Liver (tissue), 9 donors: ENCODE data around the gene CCR9. TPM values are rescaled to one million over a fixed set of nuclear protein-coding genes. Genes with fewer than 3 reads are reported as not detected.

Source experiments
- DNase-seq: peaks from one replicate; pipeline ENCODE4 v3.0.0-alpha.2; 2017; ENCODE audit warnings: low spot score
- H3K27ac ChIP-seq, 2 donors: one replicate each; pipeline ENCODE4 v1.7.0; 2013; ENCODE audit warnings: inconsistent platforms in 2 of 2, low read length in 2 of 2, control low read depth in 1 of 2, low read depth in 1 of 2, mild to moderate bottlenecking in 1 of 2
- H3K27me3 ChIP-seq, 4 donors: one replicate each; pipeline versions ENCODE4 v1.6.1 to v1.7.0; 2013; ENCODE audit warnings: low read length in 3 of 4, inconsistent platforms in 1 of 4, mild to moderate bottlenecking in 1 of 4, moderate library complexity in 1 of 4; ENCODE audit not compliant: control insufficient read depth in 4 of 4, insufficient read depth in 4 of 4
- H3K36me3 ChIP-seq, 4 donors: one replicate each; pipeline versions ENCODE4 v1.6.1 to v1.7.0; 2013; ENCODE audit warnings: low read length in 3 of 4, mild to moderate bottlenecking in 3 of 4, low read depth in 1 of 4, moderate library complexity in 1 of 4; ENCODE audit not compliant: control insufficient read depth in 4 of 4, insufficient read depth in 3 of 4
- H3K4me1 ChIP-seq, 4 donors: one replicate each; pipeline versions ENCODE4 v1.6.1 to v1.7.0; 2013; ENCODE audit warnings: low read length in 3 of 4, mild to moderate bottlenecking in 3 of 4, moderate library complexity in 1 of 4; ENCODE audit not compliant: control insufficient read depth in 4 of 4, insufficient read depth in 4 of 4
- H3K4me3 ChIP-seq, 3 donors: one replicate each; pipeline versions ENCODE4 v1.6.1 to v1.7.0; 2013; ENCODE audit warnings: low read length in 3 of 3, control low read depth in 1 of 3, low read depth in 1 of 3, mild to moderate bottlenecking in 1 of 3
- H3K9ac ChIP-seq, 2 donors: one replicate each; pipeline ENCODE4 v1.7.0; 2013; ENCODE audit warnings: low read length in 2 of 2, mild to moderate bottlenecking in 2 of 2, moderate library complexity in 2 of 2, control low read depth in 1 of 2, low read depth in 1 of 2
- H3K9me3 ChIP-seq, 4 donors: one replicate each; pipeline versions ENCODE4 v1.6.1 to v1.7.0; 2013; ENCODE audit warnings: low read length in 3 of 4; ENCODE audit not compliant: control insufficient read depth in 4 of 4
- EGR1 ChIP-seq, 2 donors: IDR thresholded peaks; 2 replicates each; pipeline ENCODE4 v1.6.1; 2016 to 2018; ENCODE audit warnings: antibody characterized with exemption in 2 of 2, low read depth in 2 of 2
- FOXA1 ChIP-seq: IDR thresholded peaks from 2 replicates; pipeline ENCODE4 v1.6.1; 2016; ENCODE audit warnings: antibody characterized with exemption
- HNF4A ChIP-seq, 2 donors: conservative IDR thresholded peaks; 2 replicates each; pipeline ENCODE4 v1.6.1; 2016; ENCODE audit warnings: antibody characterized with exemption in 2 of 2, mild to moderate bottlenecking in 2 of 2
- HNF4G ChIP-seq: IDR thresholded peaks from 2 replicates; pipeline ENCODE4 v1.6.1; 2016; ENCODE audit warnings: antibody characterized with exemption
- JUND ChIP-seq, 2 donors: IDR thresholded peaks; 2 replicates each; pipeline ENCODE4 v1.6.1; 2016; ENCODE audit warnings: antibody characterized with exemption in 2 of 2
- NR2F2 ChIP-seq: IDR thresholded peaks from 2 replicates; pipeline ENCODE4 v1.6.1; 2016; ENCODE audit warnings: antibody characterized with exemption
- RAD21 ChIP-seq, 2 donors: IDR thresholded peaks; 2 replicates each; pipeline ENCODE4 v1.6.1; 2016; ENCODE audit warnings: antibody characterized with exemption in 2 of 2, mild to moderate bottlenecking in 2 of 2
- RXRA ChIP-seq, 2 donors: IDR thresholded peaks; 2 replicates each; pipeline ENCODE4 v1.6.1; 2017 to 2018; ENCODE audit warnings: antibody characterized with exemption in 2 of 2, mild to moderate bottlenecking in 1 of 2
- SP1 ChIP-seq: IDR thresholded peaks from 2 replicates; pipeline ENCODE4 v1.6.1; 2018; ENCODE audit warnings: antibody characterized with exemption, mild to moderate bottlenecking
- TAF1 ChIP-seq: conservative IDR thresholded peaks from 2 replicates; pipeline ENCODE4 v1.6.1; 2016; ENCODE audit warnings: antibody characterized with exemption, mild to moderate bottlenecking
- YY1 ChIP-seq: IDR thresholded peaks from 2 replicates; pipeline ENCODE4 v1.6.1; 2016; ENCODE audit warnings: antibody characterized with exemption, mild to moderate bottlenecking
- WGBS: extraction: QIAGEN DNeasy Blood & Tissue Kit; methylation state at CpG from one replicate; pipeline ENCODE4 v1.1.7; 2013; 5-methylcytosine and 5-hydroxymethylcytosine counted together
- polyA plus RNA-seq, 2 donors: library from polyadenylated mRNA; stranded (reverse) in 1 of 2; unstranded in 1 of 2; fragments of 200-250 nt in 1 of 2; fragments of >200 nt in 1 of 2; fragmentation: Nextera tagmentation in 1 of 2; extraction: Ambion mirVana in 1 of 2; gene quantifications; one replicate each; pipeline versions ENCODE4 v1.2.1 to v1.2.3, GENCODE V29; 2013 to 2015
- total RNA-seq, 2 donors: library from RNA; depleted of rRNA; stranded (reverse); fragments of >200 nt; gene quantifications; one replicate each; pipeline ENCODE4 v1.2.3, GENCODE V29; 2014
- TF ChIP-seq, protein P1 (sequence below): IDR thresholded peaks from 2 replicates; pipeline ENCODE4 v1.6.1; 2016; ENCODE audit warnings: antibody characterized with exemption
- TF ChIP-seq, protein P2 (sequence below): fragments of 150-350 bp; IDR thresholded peaks from 2 replicates; pipeline ENCODE4 v1.5.1; 2017; ENCODE audit warnings: improper control_type of control experiment, low read depth, low read length; ENCODE audit not compliant: missing input control
- TF ChIP-seq, protein P3 (sequence below): IDR thresholded peaks from 2 replicates; pipeline ENCODE4 v1.6.1; 2016; ENCODE audit warnings: antibody characterized with exemption
- TF ChIP-seq, protein P4 (sequence below): IDR thresholded peaks from 2 replicates; pipeline ENCODE4 v1.6.1; 2016; ENCODE audit warnings: antibody characterized with exemption
- TF ChIP-seq, protein P5 (sequence below): IDR thresholded peaks from 2 replicates; pipeline ENCODE4 v1.6.1; 2016; ENCODE audit warnings: antibody characterized with exemption, mild to moderate bottlenecking
- donor health status: healthy.
- donor health status: healthy.
- donor health status: healthy.
- donor health status: healthy.
- donor health status: healthy.

Gene CCR9
- total and polyA plus RNA-seq, 4 donors, result 0.28 TPM; not detected in 3

DNA sequence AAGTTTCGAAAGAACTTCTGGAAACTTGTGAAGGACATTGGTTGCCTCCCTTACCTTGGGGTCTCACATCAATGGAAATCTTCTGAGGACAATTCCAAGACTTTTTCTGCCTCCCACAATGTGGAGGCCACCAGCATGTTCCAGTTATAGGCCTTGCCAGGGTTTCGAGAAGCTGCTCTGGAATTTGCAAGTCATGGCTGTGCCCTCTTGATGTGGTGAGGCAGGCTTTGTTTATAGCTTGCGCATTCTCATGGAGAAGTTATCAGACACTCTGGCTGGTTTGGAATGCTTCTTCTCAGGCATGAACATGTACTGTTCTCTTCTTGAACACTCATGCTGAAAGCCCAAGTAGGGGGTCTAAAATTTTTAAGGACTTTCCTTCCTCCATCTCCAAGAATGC is 61.0 kb downstream of the CCR9 start:
- no peak for DNase-seq
- Histone ChIP-seq H3K4me1 (no peaks in the 10 kb centered on the region), H3K27me3 (no peaks in the 10 kb centered on the region), H3K36me3 (peaks cover 0 to 56% (median 24%) of the 10 kb centered on the region in 4 donors), H3K9me3 (no peaks in the 10 kb centered on the region), H3K9ac (no peak overlapping the region), H3K27ac (no peak overlapping the region), H3K4me3 (no peak overlapping the region)
- TF ChIP-seq HNF4G, result no peak
- TF ChIP-seq, protein P1, sequence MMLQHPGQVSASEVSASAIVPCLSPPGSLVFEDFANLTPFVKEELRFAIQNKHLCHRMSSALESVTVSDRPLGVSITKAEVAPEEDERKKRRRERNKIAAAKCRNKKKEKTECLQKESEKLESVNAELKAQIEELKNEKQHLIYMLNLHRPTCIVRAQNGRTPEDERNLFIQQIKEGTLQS, result no peak
- no peak for TF ChIP-seq TAF1
- TF ChIP-seq, protein P2, sequence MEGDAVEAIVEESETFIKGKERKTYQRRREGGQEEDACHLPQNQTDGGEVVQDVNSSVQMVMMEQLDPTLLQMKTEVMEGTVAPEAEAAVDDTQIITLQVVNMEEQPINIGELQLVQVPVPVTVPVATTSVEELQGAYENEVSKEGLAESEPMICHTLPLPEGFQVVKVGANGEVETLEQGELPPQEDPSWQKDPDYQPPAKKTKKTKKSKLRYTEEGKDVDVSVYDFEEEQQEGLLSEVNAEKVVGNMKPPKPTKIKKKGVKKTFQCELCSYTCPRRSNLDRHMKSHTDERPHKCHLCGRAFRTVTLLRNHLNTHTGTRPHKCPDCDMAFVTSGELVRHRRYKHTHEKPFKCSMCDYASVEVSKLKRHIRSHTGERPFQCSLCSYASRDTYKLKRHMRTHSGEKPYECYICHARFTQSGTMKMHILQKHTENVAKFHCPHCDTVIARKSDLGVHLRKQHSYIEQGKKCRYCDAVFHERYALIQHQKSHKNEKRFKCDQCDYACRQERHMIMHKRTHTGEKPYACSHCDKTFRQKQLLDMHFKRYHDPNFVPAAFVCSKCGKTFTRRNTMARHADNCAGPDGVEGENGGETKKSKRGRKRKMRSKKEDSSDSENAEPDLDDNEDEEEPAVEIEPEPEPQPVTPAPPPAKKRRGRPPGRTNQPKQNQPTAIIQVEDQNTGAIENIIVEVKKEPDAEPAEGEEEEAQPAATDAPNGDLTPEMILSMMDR, result no peak
- TF ChIP-seq NR2F2, result no peak
- TF ChIP-seq FOXA1, result no peak
- TF ChIP-seq, protein P3, sequence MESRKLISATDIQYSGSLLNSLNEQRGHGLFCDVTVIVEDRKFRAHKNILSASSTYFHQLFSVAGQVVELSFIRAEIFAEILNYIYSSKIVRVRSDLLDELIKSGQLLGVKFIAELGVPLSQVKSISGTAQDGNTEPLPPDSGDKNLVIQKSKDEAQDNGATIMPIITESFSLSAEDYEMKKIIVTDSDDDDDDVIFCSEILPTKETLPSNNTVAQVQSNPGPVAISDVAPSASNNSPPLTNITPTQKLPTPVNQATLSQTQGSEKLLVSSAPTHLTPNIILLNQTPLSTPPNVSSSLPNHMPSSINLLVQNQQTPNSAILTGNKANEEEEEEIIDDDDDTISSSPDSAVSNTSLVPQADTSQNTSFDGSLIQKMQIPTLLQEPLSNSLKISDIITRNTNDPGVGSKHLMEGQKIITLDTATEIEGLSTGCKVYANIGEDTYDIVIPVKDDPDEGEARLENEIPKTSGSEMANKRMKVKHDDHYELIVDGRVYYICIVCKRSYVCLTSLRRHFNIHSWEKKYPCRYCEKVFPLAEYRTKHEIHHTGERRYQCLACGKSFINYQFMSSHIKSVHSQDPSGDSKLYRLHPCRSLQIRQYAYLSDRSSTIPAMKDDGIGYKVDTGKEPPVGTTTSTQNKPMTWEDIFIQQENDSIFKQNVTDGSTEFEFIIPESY, result no peak
- TF ChIP-seq EGR1 (IDR thresholded peaks at IDR 0.05; ENCODE audit: low read depth in 2 of 2), result no peak
- TF ChIP-seq JUND (IDR thresholded peaks at IDR 0.05), result no peak
- TF ChIP-seq YY1, result no peak
- WGBS, result 96% methylated on average over 3 of the region's 3 CpGs

DNA sequence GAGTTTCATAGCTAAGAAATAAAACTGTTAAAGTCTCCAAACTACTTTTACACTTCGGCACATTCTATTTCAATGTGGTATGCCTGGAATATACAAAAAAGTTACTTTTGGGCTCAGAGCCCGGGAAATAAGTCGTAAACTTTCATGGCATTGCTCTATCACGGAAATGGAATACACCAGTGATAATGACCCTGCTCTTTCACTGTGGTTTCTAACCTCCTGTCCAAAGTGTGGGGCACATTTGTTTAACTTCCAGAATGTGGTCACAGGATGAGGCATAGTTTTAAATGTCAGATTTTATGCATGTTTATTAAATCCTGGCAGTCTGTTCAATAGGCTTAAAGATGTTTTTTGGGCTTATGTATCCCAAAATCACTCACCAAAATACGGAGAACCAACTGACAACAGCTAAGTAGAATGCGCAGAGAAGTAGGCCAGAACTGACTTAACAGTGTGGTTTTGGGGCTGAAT is 62.0 kb downstream of the CCR9 start:
- peaks cover 0 to 3% (median 3%) of the 10 kb centered on the region in 4 donors for H3K4me1 ChIP-seq
- no peak overlapping the region for H3K4me3 ChIP-seq
- H3K27me3 ChIP-seq, result no peaks in the 10 kb centered on the region
- H3K9me3 ChIP-seq, result no peaks in the 10 kb centered on the region
- H3K27ac ChIP-seq, result no peak overlapping the region
- no peak for DNase-seq
- peaks cover 0 to 59% (median 27%) of the 10 kb centered on the region in 4 donors for H3K36me3 ChIP-seq
- whole genome bisulfite sequencing, result 83% methylated on average over 6 of the region's 6 CpGs
- H3K9ac ChIP-seq, result no peak overlapping the region
- peak in 1 of 2 donors; percentile 9 for TF ChIP-seq RXRA (IDR thresholded peaks at IDR 0.05)
- TF ChIP-seq RAD21 (IDR thresholded peaks at IDR 0.05), result no peak

DNA sequence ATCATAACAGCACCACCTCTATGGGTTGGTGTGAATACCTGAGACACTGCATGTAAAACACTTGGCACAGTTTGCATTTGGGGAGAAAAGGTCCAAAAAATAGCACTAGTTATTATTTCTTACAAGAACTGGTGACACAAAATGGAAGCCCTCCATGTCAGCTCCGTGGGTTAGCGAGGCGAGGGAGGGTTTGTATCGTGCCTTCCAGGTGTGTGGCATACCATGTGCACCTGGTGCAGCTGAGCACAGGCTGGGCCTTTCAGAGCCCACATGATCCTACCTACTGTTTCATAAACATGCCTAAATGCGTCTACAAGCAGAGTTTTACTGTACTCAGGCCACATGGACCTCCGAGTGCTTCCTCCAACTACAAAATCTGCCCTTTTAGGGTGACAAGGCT is 62.5 kb downstream of the CCR9 start:
- Histone ChIP-seq H3K36me3 (peaks cover 0 to 61% (median 26%) of the 10 kb centered on the region in 4 donors), H3K4me1 (peaks cover 0 to 7% (median 4%) of the 10 kb centered on the region in 4 donors), H3K4me3 (no peak overlapping the region), H3K27me3 (no peaks in the 10 kb centered on the region), H3K27ac (peak overlapping the region in 1 of 2 donors; percentile 1), H3K9ac (no peak overlapping the region), H3K9me3 (no peaks in the 10 kb centered on the region)
- no peak for DNase-seq
- WGBS, result 96% methylated on average over 6 of the region's 6 CpGs
- TF ChIP-seq SP1 (no peak), HNF4A (conservative IDR thresholded peaks at IDR 0.05) (no peak), FOXA1 (no peak), JUND (IDR thresholded peaks at IDR 0.05) (no peak), RXRA (IDR thresholded peaks at IDR 0.05) (no peak), EGR1 (IDR thresholded peaks at IDR 0.05; ENCODE audit: low read depth in 2 of 2) (no peak), YY1 (no peak)
- TF ChIP-seq, protein P4, sequence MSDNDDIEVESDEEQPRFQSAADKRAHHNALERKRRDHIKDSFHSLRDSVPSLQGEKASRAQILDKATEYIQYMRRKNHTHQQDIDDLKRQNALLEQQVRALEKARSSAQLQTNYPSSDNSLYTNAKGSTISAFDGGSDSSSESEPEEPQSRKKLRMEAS, result no peak
- TF ChIP-seq, protein P5, sequence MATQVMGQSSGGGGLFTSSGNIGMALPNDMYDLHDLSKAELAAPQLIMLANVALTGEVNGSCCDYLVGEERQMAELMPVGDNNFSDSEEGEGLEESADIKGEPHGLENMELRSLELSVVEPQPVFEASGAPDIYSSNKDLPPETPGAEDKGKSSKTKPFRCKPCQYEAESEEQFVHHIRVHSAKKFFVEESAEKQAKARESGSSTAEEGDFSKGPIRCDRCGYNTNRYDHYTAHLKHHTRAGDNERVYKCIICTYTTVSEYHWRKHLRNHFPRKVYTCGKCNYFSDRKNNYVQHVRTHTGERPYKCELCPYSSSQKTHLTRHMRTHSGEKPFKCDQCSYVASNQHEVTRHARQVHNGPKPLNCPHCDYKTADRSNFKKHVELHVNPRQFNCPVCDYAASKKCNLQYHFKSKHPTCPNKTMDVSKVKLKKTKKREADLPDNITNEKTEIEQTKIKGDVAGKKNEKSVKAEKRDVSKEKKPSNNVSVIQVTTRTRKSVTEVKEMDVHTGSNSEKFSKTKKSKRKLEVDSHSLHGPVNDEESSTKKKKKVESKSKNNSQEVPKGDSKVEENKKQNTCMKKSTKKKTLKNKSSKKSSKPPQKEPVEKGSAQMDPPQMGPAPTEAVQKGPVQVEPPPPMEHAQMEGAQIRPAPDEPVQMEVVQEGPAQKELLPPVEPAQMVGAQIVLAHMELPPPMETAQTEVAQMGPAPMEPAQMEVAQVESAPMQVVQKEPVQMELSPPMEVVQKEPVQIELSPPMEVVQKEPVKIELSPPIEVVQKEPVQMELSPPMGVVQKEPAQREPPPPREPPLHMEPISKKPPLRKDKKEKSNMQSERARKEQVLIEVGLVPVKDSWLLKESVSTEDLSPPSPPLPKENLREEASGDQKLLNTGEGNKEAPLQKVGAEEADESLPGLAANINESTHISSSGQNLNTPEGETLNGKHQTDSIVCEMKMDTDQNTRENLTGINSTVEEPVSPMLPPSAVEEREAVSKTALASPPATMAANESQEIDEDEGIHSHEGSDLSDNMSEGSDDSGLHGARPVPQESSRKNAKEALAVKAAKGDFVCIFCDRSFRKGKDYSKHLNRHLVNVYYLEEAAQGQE, result no peak
- TF ChIP-seq, protein P1, result no peak
- TF ChIP-seq, protein P2, result no peak
